ENCODE results near the gene POLR1G. TPM values are rescaled to one million over a fixed set of nuclear protein-coding genes. Genes with fewer than 3 reads are reported as not detected.

POLR1G gene
- total RNA-seq, 1 donor from 2014 or later, result 5.4 TPM

DNA sequence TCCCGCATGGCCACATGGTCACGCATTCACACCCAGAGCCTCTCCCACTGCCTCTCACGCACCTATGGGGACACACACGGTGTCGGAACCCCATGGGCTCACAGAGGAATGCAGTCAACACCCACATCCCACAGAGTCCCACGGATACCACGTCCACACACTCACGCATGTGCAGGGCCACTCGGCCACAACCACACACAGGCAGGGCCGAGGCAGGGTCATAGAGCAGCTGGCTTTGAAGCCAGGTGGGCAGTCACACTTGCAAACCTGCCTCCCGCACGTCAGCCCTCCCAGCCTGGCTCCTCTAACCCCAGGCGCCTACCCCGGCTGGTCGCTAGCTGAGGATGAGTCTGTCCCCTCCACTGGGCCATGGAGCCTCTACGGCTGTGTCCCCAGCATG is 44.2 kb upstream of the POLR1G start:
- no peak for DNase-seq
- no peak overlapping the region for H3K27ac ChIP-seq
- intact Hi-C loops (cut with DNase I), result no loop called here

DNA sequence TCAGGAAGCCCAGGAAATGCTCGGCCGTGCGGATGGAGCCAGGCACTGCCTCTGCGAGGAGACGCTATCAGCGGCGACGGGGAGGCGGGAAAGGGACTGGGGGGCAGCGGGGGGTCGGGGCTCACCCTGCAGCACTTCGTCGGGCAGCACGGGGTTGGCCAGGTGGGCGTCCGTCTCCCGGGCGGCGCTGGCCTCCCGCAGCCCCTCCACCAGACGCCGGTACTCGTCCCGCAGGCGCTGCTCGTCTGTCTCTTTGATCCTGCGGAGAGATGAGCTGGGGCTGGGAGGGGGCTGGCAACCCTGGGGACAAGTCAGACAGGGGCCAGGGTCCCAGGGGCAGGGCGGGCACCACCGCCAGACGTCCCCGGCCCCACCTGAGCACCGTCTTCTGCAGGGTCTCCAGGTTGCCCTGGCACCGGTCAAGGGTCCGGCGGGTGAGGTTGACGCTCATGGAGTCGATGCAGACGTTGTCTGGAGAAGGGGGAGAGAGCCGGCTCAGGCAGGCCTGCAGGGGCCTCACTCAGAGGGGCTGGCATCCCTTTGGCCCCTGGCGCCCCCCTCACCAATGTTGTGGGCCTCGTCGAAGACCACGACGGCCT is 42.5 kb upstream of the POLR1G start:
- intact Hi-C loops (cut with DNase I), result no loop called here
- Histone ChIP-seq H3K36me3 (no peaks in the 10 kb centered on the region), H3K4me1 (no peaks in the 10 kb centered on the region), H3K27me3 (no peaks in the 10 kb centered on the region), H3K27ac (no peak overlapping the region), H3K4me3 (no peak overlapping the region), H3K9me3 (no peaks in the 10 kb centered on the region)
- no peak for DNase-seq
- TF ChIP-seq, protein P1, sequence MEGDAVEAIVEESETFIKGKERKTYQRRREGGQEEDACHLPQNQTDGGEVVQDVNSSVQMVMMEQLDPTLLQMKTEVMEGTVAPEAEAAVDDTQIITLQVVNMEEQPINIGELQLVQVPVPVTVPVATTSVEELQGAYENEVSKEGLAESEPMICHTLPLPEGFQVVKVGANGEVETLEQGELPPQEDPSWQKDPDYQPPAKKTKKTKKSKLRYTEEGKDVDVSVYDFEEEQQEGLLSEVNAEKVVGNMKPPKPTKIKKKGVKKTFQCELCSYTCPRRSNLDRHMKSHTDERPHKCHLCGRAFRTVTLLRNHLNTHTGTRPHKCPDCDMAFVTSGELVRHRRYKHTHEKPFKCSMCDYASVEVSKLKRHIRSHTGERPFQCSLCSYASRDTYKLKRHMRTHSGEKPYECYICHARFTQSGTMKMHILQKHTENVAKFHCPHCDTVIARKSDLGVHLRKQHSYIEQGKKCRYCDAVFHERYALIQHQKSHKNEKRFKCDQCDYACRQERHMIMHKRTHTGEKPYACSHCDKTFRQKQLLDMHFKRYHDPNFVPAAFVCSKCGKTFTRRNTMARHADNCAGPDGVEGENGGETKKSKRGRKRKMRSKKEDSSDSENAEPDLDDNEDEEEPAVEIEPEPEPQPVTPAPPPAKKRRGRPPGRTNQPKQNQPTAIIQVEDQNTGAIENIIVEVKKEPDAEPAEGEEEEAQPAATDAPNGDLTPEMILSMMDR (IDR thresholded peaks at IDR 0.05), result no peak
- ATAC-seq, result no peak

More for the DNA sequence above, 44.2 kb upstream of the POLR1G start:
- H3K4me3 ChIP-seq, result no peak overlapping the region
- H3K27me3 ChIP-seq, result no peaks in the 10 kb centered on the region
- TF ChIP-seq, protein P1 (IDR thresholded peaks at IDR 0.05), result no peak
- ATAC-seq, result no peak
- H3K36me3 ChIP-seq, result no peaks in the 10 kb centered on the region
- no peaks in the 10 kb centered on the region for H3K4me1 ChIP-seq
- H3K9me3 ChIP-seq, result no peaks in the 10 kb centered on the region

DNA sequence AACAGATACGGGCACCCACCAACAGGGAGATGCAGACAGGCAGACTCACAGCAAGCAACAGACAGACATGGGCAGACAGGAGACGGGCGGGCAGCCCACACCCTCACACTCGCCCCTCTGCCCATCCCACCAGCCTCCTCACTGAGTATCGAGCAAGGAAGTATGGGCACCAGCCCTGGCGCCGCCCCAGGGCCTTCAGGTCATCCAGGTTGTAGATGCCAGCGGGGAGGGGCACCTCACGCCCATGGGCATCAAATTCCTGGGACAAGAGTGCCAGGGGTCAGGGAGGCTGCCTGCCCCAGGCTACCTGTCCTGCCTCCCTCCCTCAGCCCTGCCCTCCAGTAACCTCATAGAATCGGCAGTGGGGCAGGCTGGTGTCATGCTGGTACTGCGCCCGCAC is 41.7 kb upstream of the POLR1G start:
- Histone ChIP-seq H3K9me3 (no peaks in the 10 kb centered on the region), H3K36me3 (no peaks in the 10 kb centered on the region), H3K27ac (no peak overlapping the region), H3K4me3 (no peak overlapping the region), H3K4me1 (peaks cover 2% of the 10 kb centered on the region), H3K27me3 (no peaks in the 10 kb centered on the region)
- peak; percentile 16 for ATAC-seq
- no peak for DNase-seq
- intact Hi-C loops (cut with DNase I), result no loop called here
- TF ChIP-seq, protein P1 (IDR thresholded peaks at IDR 0.05), result no peak

DNA sequence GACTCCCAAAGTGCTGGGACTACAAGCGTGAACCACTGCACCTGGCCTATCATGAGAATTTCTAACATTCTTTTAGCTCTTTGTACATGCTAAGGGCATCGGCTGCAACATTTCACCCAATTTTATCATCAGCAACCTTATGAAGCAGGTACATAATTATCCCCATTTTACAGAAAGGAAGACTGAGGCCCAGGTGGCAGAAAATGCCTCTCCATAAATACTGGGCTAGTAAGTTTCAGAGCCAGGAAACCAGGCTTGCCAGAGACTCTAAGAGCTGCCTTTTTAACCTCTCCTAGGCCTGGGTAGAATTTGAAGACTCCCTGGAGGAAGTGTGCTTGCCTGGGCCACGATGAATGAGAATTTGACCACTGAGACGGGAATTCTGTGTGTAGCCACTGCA is 38.3 kb upstream of the POLR1G start:
- ATAC-seq (no peak), DNase-seq (no peak)
- Histone ChIP-seq H3K4me1 (peaks cover 5% of the 10 kb centered on the region), H3K36me3 (no peaks in the 10 kb centered on the region), H3K27ac (no peak overlapping the region), H3K9me3 (no peaks in the 10 kb centered on the region), H3K27me3 (no peaks in the 10 kb centered on the region), H3K4me3 (no peak overlapping the region)
- intact Hi-C loops (cut with DNase I), result no loop called here
- TF ChIP-seq, protein P1 (IDR thresholded peaks at IDR 0.05), result no peak

DNA sequence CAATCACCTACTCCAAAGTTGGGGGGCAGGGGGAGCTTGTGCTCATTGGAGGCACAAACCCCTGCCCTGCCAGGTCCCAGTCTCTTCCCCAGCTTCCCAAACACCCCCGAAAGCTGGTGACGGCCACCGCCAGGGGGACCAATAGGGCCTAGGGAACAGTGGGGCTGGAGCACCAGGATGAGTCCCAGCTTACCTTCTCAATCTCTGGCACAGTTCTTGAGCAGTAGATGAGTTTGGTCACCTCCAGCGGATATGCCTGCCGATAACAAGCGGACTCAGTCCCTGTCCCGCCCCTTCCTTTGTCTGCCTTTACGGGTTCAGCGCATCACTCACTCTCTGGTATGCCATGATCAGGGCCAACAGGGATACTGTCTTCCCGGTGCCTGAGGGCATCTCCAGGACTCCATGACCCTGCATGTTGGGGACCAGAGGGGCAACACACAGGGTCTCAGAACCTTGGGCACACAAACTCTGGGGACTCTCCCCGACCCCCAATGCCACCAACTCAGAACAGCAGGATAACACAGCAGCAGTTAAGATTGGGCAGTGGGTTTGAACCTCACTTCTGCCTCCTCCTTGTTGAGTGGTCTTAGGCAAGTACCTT is 37.6 kb upstream of the POLR1G start:
- Histone ChIP-seq H3K4me1 (peaks cover 5% of the 10 kb centered on the region), H3K27me3 (no peaks in the 10 kb centered on the region), H3K4me3 (no peak overlapping the region), H3K9me3 (no peaks in the 10 kb centered on the region), H3K27ac (no peak overlapping the region), H3K36me3 (no peaks in the 10 kb centered on the region)
- DNase-seq (no peak), ATAC-seq (no peak)
- intact Hi-C loops (cut with DNase I), result no loop called here
- TF ChIP-seq, protein P1 (IDR thresholded peaks at IDR 0.05), result no peak

Measured in upper lobe of right lung (tissue), 1 donor.